Adrenal gland (tissue), 5 donors: ENCODE results near the gene NOL8.

Source experiments
- POLR2A ChIP-seq, 2 donors: fragments of 450-650 bp; IDR thresholded peaks; one replicate each; pipeline ENCODE4 v1.6.1; 2017; ENCODE audit warnings: antibody characterized with exemption in 2 of 2, mild to moderate bottlenecking in 2 of 2, moderate library complexity in 1 of 2
- TF ChIP-seq, protein P1 (sequence below), 6 experiments: fragments of 450-650 bp in 4 of 6; fragments of 200-600 bp in 2 of 6; sonication (generic) in 1 of 6; IDR thresholded peaks; 1 replicate in 5 of 6; 2 replicates in 1 of 6; pipeline versions ENCODE4 v1.5.1 to v1.8.0; 2016 to 2021; ENCODE audit warnings: antibody characterized with exemption in 6 of 6, mild to moderate bottlenecking in 2 of 6, moderate library complexity in 1 of 6
- donor health status: DM: no; HTN: no; CAD: no.

- TF ChIP-seq, protein P1, sequence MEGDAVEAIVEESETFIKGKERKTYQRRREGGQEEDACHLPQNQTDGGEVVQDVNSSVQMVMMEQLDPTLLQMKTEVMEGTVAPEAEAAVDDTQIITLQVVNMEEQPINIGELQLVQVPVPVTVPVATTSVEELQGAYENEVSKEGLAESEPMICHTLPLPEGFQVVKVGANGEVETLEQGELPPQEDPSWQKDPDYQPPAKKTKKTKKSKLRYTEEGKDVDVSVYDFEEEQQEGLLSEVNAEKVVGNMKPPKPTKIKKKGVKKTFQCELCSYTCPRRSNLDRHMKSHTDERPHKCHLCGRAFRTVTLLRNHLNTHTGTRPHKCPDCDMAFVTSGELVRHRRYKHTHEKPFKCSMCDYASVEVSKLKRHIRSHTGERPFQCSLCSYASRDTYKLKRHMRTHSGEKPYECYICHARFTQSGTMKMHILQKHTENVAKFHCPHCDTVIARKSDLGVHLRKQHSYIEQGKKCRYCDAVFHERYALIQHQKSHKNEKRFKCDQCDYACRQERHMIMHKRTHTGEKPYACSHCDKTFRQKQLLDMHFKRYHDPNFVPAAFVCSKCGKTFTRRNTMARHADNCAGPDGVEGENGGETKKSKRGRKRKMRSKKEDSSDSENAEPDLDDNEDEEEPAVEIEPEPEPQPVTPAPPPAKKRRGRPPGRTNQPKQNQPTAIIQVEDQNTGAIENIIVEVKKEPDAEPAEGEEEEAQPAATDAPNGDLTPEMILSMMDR (IDR thresholded peaks at IDR 0.05), result no peak
- no peak for TF ChIP-seq POLR2A (IDR thresholded peaks at IDR 0.05)
Measured at GRCh38 chr9:92266486-92266885, 58.7 kb downstream of the NOL8 start.
